Measurements from ENCODE around the gene MVD.

The MVD gene

DNA sequence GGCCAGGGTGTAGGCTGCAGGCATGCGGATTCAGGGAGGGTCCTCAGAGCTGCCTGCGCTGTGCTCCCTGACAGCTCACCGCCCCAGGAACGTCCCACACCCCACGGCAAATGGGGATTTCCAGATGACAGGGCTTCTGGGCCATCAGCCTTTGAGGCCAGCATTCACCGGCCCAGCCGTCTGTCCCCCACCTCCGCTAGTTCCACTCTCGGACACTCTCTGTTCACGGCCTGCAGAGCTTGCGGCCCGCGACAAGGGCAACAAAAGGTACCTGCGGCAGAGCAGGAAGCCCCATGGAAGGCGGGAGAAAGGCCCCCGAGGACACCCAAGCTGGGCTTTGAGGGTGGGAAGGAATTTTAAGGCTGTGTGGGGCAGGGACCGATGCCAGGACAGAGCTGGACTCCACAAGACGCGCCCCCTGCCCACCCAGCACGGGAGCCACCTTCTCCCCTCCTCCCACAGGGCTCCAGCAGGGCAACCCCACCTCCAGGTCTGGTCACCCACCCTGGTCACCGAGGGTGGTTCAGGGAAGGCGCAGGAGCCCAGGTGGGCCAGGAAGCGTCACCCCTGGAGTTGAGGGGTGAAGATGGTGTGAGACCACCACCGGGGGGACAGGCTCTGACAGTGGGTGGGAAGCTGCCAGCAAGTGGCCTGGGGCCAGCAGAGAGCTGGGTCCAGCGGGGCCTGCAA, 6.5 kb downstream of the MVD start:
- no peak for DNase-seq

DNA sequence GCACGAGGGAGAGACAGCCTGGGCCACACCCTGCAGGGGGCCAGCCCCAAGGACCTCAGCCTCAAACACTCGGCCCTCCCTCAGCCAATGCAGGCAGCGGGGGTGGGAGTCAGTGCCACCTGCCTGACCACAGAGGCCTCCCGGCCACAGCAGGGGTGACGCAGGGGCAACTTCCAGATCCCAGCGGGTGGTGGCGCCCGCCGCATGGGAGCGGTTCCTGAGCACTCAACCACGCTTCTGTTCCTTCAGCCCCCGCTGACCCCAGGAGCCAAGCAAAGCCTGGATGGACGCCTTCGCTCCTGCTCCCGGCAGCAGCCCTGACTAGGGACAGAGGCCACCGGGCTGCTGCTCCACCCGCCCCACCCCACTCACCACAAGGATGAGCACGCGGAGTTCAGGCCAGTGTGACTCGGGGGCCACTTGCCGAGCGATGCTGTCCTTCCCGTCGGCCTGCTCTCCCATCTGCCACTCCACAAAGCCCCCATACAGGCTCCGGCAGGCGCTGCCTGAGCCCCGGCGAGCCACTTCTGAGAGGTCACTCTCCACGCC, 7.1 kb downstream of the MVD start:
- no peak for DNase-seq

DNA sequence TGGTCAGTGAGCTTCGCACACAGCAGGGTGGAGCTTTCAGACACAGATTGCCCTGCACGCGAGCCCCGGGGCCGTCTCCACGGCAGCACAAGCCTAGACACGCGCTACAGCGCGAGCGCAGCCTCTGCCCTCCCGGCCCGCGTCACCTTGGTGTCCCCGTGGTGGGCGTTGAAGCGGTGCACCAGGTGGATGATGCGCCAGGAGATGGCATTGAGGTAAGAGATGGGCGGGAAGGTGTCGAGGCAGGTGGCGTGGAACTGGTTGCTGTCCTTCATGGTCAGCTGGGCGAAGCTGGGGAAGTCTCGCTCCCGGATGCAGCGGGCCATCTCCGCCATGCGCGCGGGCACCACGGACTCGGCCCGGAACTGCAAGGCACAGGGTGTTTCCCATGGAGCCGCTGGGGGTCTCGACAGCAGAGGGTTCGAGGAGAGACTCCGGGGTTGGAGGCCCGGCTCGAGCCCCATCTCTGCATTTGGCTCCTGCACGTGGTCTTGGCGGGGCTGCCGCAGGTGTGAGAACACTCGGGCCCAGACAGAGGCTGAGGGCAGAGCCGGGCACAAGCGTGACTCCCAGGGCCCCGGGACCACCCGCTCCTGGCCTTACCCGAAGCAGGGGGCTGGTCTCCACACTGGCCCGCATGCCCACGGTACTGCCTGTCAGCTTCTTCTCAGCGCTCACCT, 7.7 kb downstream of the MVD start:
- no peak for DNase-seq

DNA sequence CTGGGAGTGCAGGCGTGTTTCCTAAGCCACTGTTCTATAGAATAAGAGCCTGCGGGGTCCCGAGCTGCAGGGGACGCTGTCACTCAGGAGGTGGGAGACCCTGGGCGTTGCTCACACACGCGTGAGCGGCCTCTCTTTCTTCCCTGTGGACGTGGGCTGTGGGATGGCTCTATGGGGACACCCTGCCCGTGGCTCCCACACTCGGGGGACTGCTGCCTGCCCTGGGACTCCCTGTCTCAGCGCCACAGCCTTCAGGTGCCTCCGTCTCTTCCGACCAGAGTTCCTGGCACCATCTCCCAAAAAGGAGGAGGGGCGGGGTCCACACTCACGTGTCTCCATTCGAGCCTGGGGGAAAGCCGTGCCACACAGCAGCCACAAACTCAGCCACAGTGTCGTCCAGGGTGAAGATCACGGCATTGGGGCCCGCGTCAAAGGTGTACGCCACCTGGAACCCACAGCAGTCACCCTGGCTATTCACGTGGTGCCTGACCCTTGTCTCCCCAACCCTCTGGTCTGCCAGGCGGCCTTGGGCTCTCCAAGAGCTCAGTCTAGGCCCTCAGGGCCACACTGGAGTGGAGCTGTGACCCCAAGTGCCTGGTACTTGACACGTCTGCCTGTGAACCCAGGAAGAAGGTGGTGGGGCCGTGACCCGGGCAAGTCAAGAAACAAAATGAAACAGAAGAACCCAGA, 8.4 kb downstream of the MVD start:
- DNase-seq, result no peak

DNA sequence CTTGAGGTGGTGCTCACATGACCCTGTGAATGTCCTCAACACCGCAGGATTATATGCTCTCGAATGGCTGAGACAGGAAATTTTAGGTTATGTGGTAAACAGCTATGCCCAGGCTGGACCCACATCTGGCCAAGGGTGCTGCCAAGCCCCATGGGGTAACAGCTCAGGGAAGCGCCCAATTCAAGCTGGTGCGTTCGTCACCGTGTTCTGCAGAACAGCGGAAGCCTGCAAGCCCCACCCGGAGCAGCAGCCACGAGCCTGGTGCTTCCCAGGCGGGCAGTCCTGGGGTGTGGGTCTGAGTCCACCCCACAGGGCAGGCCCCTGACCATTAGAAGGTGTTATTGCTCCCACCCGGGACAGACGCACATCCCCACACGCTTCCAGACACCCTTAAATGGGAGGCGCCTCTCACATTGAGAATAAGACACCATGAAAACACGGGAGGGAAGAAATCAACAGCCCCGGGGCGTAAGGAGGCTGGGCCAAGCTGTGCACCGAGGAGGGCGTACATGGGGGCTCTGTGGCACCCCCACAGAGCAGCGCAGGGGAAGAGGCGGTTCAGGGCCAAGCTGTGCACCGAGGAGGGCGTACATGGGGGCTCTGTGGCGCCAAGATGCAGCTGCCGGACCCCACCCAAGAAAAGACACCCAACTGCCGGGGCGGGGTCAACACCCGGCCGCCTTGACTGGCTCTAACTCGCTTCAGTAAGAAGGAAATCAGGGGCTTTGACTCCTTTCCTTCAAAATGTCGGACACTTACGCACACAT, 9.1 kb downstream of the MVD start:
- DNase-seq, result no peak

DNA sequence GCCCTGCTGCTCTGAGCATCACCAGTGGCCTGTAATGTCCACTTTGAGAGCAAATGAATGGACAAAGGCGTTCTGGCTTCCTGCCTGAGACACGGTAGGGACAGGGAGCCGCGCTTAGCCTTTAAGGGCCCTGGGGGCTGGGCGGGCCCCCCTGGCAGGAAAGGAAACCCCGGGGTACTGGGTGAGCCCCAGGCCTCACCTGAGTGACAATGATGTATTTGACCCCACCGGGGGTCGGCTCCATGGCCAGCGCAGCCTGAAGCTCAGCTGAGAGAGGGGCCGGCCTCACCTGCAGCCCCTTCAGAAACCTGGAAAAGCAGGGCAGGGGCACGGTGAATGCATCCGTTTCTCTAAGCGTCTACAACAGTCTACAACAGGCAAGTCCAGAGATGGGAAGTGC, 9.8 kb downstream of the MVD start:
- DNase-seq, result no peak

DNA sequence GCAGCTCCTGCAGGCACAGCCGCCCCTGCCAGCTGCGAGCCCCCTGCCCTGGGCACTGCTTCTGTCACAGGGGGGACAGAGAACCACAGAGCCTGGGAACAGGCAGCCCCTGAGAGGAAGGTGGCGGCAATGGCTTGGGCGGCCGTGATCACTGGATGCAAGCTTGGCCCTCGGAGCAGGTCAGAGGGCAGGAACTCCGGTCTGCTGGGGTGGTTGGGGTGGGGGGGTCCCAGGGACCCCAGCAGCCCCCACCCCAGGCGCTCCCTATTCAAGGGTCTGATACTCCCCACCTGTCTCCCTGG, 10.2 kb downstream of the MVD start:
- no peak for DNase-seq

DNA sequence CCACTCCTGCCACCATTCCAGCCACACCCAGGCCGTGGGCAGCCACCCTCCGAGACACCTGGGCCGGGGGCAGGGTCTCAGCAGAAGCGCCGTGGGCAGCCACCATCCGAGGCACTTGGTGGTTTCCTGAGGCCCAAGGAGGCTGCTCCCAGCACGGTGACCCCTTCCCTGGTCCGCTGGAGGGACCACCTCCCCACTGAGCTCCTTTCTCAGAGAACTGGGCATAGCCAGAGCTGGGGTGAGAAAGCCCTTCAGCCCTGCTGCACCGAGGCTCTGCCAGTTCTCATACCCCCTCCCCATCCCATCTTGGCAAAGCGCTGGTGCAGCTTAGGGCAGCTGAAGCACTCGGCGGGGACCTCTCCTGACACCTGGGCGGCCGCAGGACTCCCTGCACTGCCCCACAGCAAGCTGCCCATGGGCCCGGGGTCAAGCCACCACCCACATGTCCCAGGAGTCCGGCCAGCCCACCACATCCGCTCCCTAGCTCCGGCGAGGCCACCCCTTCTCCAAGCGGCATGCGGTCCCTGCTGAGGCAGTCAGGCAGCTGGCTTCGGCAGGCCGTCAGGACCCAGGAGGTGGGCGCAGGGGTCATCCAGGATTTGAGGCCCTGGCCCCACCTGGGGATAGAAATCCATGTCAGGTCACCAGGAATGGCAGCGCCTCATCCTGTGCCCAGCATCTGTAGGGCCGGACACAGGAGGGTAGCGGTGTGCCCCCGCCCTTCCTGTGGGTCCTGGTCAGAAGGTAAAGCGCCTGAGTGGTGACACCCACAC, 10.7 kb downstream of the MVD start:
- no peak for DNase-seq

DNA sequence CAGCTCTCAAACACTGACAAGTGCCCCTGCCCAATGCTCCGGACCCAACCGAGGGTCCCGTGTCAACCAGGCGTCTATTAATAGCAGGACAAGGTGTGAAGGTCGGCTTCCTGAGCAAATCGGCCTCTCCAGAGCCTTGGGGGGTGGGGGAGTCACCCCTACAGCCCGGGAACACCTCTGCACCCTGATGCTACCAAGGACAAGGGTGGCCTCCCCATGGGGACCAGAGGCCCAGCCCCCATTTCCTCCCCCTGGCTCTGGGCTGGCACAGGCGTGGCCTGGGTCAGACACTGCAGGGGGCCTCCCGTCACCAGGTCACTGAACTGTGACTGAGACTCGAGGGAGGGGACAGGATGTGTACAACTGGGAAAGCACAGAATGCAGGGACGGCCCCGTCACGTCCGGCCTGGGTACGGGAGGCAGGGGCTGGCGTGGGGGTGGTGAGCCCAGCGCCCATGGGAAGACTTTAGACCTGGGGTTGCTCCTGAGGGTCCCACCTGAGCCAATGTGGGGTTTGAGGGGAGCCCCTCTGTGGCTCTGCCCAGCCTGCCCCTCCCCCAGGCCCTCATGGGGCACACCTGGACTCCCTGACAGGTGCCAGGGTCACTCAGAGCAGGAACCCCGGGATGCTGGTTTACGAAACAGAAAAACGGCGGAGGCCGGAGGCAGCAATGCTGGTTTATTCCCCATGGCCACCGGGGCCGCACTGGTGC, 11.5 kb downstream of the MVD start:
- peak; percentile 84 for DNase-seq

DNA sequence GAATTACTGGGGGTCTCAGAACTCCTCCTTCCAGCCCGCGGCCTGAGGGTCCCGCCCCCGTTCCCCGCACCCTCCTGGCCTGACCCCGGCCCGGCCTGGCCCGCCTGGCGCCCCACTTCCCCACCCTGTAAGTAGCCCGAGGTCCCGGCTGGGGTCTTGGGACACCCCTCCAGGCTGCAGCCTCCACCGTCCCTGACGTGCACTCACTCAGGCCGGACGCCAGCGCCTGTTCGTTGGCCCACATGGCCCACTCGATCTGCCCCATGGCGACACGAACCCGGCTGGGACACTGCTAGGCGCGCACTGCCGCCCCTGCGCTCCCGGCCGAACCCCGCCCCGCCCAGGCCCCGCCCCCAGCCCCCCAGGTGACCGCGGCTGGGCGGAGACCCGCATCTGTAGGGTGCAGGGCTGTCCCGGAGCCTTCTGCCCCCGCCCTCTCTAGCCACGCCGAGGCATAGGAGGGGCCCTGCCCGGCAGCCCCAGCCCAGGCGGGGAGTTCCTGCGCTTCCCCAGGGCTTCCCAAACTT, 12.1 kb downstream of the MVD start, which contains the start of gene CYBA:
Gene CYBA (minus strand): TSS at position 305 of the 527 bp plus-strand sequence. CDS start 40 bp downstream, at position 265.
- no peak for DNase-seq

DNA sequence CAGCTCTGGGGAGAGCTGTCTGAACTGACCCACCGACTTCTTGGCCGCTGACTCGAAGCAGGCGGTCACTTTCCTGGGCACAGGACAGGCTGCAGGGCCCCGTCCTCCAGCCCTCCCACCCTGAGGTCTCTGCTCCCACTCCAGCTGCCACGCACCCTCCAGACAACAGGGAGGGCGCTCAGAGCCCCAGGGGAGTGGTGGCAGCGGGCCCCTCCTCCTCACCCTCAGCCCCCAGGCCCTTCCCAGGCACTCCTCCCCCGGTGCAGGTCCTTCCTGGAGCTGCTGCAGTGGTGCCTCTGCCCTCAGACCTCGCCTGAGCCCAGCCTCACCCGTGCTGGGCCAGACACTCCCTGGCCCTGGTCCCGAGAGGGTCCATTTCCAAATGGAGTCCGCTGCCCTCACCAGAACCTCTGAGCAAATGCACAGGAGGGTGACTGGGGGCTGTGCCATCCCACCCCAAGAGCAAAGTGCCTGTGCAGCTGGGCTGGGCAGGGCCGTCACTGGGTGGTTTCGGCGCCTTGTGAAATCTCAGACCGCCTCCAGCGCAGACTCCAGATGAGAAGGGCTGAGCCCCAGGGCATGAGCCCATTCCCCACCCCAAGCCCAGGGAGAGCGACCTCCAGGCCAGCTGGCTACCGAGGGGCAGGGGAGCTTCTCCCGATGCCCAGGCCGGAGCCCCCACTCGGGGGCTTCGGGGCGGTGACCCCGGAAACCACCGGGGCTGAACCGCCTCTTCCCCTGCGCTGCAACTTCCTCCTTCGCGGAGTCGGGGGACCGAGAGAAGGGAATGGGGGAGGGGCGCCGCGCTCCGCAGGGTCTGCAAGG, 12.8 kb downstream of the MVD start:
- peak; percentile 78 for DNase-seq

DNA sequence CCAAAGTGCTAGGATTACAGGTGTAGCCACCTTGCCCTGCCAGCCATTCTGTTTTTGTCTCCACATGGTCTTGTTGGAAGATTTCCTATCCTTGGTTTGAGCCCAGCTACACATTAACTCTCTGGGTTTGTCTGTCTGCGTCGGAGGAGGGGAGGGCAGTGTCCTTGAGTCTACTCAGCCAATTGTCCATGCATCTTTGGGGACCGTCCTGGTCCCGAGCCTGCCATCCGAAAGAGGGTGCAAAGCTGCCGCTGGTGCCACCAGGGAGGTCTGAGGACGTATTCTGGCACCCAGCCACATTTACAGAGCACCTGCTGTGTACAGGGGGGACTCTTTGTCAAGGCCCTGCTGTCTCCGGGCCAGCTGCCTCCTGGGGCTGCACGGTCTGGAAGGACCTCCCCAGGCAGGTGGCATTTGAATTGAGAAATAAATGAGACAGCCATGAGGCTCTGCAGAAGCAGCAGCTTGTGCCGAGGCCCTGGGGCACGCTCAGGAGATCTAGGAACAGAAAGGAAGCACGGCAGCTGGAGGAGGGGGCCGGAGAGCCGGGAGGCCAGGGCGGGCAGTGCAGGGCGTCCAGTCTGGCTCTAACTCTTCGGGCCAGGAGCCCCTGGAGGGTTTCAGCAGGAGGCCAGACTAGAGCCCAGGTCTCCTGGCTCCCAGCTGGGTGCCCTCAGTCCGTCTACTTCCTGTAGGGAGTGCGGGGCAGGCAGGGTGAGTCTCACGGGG, 13.5 kb downstream of the MVD start:
- DNase-seq, result no peak

DNA sequence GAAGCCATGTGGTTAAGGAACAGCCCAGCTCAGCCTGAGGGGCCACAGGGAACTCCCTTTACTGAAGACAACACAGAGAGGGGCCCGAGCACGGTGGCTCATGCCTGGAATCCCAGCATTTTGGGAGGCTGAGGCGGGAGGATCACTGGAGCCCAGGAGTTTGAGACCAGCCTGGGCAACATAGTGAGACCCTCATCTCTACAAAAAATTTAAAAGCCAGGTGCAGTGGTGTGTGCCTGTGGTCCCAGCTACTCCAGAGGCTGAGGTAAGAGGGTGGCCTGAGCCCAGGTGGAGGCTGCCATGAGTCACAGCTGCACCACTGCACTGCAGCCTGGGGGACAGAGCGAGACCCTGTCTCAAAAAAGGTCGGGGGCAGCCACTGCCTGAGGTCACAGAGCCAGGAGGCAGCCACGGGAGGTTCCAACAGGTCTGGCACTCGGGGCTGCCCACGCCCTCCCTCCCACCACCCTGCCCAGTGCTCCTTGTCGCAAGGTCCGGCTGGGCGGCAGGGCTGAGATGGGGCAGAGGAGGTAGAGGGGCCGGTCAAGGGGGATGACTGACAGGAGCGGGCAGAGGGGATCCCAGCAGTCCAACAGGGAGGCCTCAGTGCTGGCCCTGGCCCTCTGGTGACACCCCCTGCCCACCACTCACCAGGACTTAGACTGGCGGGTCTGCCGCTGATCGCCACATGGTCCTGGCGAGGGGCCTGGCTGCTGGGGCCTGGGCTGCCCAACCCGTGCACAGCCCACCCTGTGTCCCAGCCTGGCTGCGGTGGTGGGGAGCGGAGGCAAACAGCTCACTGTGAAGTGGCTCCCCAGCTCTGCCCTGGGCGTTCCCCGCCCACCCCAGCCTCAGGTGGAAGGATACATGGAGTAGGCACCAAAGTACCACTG, 15.5 kb downstream of the MVD start:
- DNase-seq, result no peak

DNA sequence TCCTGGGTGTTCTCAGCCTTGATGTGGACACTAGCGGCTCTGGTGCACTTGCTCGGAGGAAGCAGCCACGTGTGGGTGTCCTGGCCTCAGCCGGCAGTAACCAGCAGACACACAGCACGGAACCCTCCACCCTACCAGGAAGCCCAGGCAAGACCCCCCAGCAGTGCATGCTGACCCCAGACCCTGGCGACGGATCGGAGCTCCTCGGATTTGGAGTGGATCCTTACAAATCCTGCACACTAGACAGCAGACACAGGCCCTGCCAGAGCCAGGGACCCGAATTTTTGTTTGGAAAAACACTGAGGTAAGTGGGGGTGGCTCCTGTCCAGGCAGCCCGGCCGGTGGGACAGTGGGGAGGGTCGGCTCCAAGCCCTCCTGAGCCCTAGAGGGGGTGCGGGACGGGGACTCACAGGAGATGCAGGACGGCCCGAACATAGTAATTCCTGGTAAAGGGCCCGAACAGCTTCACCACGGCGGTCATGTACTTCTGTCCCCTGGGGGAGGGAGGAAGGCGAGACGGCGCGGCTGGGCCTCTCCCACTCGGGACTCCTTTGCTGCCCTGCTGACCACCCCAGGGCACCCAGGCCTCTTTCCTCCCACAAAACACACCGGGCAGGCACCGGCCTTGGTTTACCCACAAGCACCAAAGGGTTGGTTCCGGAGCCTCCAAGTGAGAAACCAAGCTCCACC, 16.4 kb downstream of the MVD start:
- no peak for DNase-seq

DNA sequence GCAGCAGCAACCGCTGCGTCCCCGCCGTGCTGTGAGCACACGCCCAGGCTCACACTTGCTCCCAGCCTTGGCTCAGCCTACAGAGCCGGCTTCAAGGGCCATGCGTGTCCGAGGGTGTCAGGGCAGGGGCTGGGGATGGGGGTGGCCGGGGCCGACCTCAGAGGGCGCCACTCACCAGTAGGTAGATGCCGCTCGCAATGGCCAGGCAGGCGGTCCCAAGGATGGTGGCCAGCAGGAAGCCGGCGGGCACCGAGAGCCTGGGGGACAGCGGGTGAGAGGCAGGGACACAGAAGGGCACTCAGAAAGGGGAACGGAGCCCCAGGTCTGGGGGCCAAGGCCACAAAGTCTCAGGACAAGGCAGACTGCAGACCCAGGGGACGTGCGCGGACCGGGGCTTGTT, 16.9 kb downstream of the MVD start:
- no peak for DNase-seq

DNA sequence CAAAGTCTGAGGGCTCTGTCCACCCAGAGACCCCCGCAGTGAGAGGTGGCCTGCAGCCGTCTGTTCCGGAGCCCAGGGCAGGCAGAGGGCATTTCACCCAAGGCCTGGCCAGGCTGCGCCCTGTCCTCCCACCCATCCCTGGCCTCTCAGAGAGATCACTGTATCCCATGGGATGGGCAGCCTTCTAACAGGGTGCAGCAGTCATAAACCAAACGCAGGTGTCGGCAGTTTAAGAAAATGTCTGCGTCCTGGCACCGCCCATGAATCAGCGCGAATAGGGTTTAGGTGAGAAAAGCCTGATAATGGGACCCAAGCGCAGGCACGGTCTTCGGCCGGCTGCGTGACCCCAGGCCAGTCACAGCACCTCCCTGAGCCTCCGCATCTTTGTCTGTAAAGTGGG, 17.4 kb downstream of the MVD start:
- DNase-seq, result no peak

DNA sequence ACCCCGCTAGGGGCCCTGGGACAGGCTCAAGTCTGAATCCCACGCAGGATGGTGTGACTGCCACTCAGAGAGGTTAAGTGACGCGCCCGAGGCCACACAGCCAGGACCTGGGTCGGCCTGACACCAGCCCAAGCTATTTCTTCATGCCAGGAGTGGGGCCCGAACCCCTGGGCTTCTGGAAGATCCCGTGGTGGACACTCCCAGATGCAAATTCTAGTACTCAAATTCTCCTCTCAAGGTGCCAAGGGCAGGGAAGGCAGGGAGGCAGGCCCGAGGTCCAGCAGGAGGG, 19.3 kb downstream of the MVD start:
- DNase-seq, result no peak
